M059J (cell line): ENCODE measurements around the gene PDS5B. TPM values are rescaled to one million over a fixed set of nuclear protein-coding genes. Genes with fewer than 3 reads are reported as not detected.
"Not testable (repeated sequence)": the region's sequence is repeated elsewhere in the genome, so short reads cannot be mapped to it uniquely, and the experiment has no call there.

ENCODE experiments used
- DNase-seq: peaks from one replicate; pipeline ENCODE4 v3.0.0-alpha.2; 2012; ENCODE audit warnings: low read depth
- total RNA-seq: library from RNA; depleted of rRNA; stranded (reverse); fragments of >200 nt; shearing (Covaris generic); gene quantifications from 2 replicates; pipeline ENCODE4 v1.2.3, GENCODE V29; 2014

PDS5B gene
- total RNA-seq, 1 experiment from 2014 or later = 22.7 TPM

DNA sequence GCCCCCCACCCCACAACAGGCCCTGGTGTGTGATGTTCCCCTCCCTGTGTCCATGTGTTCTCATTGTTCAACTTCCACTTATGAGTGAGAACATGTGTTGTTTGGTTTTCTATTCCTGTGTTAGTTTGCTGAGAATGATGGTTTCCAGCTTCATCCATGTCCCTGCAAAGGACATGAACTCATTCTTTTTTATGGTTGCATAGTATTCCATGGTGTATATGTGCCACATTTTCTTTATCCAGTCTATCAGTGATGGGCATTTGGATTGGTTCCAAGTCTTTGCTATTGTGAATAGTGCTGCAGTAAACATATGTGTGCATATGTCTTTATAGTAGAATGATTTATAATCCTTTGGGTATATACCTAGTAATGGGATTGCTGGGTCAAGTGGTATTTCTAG is 142.8 kb downstream of the PDS5B start:
- DNase-seq = not testable (repeated sequence)

- DNase-seq = no peak
Observed at GRCh38 chr13:32731074-32731473, 144.8 kb downstream of the PDS5B start.

DNA sequence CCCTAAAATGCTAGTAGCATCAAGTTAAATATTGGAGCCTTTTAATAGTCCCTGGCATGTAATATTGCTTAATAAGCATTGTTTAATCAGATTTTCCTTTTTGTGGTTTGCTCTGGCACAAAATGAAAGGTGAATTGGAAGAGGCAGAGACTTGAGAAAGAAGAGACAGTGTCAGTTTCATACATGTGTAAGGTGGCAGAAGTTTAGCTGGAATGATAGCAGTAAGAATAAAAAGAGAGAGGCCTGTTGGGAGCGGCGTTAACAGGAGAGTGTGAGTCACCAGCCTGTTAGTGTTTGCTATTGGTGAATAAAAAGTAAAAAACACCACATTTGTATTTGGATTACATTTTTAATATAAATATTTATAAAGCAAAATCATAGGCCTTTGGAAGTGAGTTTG is 145.3 kb downstream of the PDS5B start:
- DNase-seq = peak; percentile 9

DNA sequence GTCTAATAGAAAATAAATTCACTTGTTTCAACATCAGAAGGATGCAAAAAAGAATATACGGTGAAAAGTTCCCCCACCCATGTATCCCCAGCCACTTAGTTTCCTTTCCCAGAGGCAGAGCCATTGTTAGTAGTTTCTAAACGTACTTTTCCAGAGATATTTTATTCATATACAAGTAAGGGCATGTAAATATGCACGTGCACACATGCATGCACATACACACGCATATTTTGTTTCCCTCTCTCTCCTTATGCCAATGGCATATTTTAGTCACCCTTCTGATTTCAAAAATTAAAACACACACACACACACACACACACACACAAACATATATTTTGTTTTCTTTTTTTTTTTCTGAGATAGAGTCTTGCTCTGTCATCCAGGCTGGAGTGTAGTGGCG is 147.4 kb downstream of the PDS5B start:
- no peak for DNase-seq

DNA sequence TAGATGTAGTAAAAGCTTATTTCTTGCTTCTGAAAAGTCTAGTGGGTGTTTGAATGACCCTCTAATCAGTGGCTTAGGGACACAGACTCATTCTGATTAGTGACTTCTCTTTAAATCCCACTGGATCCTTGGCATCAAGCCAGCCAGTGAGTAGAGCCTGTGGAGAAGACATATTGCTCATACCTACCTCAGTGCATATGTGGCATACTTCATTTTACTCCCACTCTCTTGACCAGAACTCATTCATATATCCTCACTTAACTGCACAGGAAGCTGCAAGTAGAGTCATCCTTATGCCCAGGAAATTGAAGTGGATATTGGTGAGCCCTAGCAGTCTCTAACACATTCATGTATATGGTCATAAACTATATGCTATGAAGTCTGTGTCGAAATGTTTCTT is 148.3 kb downstream of the PDS5B start:
- DNase-seq = peak; percentile 58

DNA sequence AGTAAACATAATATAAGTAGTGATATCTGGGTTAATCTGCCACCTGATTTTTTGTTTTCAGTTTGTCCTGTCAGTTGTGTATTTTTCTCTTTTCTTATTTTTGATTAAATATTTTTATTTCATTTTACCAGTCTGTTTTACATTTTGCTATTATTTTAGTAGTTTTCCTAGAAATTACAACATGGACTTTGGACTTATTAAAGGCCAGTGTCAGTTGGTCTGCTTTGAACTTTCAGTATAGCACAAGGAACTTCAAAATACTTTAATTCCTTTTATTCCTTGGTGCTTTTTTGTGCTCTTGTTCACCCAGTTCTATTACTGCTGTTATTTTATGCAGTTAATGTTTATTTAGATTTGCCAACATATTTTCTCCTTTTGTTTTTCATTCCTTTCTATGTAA is 149.6 kb downstream of the PDS5B start:
- no peak for DNase-seq

DNA sequence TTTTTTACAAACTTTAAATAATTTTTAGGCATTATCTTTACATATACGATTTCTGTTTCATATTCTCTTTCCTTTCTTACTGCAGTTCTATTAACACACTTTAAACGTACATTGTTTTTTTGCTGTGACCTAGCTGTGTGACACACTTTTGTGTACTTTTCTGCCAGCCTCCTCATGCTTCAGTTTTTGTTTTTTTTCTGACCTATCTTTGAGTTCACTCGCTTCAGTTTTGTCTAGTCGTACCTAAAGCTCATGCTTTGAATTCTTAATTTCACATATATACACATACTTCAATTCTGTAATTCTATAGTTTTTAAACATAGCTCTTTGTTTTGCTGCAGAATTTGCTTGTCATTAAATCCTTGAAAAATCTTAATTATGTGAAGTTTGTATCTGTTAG is 150.4 kb downstream of the PDS5B start:
- DNase-seq = no peak

DNA sequence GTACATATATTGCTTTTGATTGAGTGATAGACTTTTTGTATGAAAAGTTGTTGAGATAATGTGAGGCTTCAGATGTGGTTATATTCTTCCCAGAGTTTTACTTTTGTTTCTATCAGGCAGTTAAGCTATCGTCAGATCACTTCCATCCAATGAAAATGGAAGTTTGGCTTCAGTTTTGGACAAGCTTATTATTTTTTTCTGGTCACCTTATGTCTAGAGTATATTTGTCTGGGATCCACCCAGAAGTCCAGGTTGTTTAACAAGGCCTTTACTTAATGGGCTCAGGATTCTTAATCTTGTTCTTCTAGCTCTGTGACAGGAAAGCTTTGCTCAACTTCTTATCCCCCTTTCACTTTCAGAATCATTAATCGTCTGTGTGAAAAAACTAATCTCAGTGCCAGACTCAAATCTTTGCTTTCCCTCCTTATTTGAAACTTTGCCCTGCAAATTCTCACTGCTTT is 150.9 kb downstream of the PDS5B start:
- DNase-seq = no peak

DNA sequence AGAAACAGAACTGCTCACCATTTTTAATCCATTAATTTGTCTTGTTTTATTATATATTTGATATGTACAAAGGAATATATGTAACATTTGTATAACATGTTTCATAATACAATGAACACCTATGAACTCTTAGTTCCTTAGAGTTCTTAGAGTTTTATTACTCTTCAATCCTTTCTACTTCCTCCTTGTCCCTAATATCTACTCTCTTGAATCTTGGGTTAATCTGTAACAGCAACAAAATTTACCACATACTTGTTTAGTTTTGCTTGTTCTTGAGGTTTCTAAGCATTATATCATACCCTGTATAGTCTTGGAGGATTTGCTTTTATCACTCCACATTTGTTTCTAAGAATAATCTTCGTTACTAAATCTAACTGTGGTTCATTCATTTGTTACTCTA is 151.4 kb downstream of the PDS5B start:
- DNase-seq = no peak

DNA sequence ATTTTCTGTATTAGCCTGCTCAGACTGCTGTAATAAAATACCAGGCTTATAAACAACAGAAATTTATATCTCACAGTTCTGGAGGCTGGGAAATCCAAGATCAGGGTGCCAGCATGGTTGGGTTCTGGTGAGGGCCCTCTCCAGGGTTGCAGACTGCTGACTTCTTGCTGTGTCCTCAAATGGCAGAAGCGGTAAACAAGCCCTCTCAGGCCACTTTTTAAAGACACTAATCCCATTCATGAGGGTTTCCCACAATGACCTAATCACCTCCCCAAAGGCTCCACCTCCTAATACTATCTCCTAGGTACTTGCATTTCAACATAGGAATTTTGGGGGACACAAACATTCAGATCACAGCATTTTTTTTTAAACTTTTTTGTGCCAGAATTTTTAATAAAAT is 159.3 kb downstream of the PDS5B start:
- DNase-seq = no peak

DNA sequence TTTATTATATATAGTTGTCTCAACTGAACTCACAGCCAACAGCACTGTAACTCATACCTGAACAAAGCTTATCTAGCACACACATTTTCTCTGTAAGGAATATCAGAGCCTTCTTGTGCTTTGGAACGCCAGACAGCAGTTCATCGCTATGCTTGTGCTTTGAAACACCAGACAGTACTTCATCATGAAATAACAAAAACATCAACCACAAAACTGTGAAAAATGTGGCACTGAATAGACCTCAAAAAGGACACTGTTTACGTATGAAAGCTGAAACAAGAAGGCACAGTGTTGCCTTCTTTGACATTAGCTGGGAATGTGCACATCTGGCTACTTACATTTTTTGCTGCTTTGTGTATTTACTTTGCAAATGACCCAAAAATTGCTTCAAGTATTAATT is 160.2 kb downstream of the PDS5B start:
- no peak for DNase-seq

DNA sequence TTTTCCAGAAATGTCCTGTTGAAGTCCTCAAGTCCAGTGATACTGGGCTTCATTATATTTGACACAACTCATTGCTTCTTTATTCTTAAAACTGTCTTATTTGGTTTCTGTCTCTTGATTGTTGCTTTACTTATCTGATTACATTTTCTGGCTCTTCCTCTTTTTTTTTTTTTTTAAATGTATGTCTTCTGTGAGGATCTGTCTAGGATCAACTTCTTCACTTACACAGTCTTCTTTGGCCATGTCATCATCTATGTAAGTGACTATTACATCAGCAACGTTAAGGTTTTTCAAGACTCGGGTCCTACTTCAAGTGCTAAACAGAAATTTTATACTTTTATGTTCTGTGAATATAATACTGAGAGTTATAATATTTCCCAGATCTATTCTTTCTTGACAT is 162.1 kb downstream of the PDS5B start:
- no peak for DNase-seq

GRCh38 chr13:32751340-32751739 is 165.1 kb downstream of the PDS5B start:
- no peak for DNase-seq

- no peak for DNase-seq
Observed at GRCh38 chr13:32752311-32752710, 166.1 kb downstream of the PDS5B start.

GRCh38 chr13:32752997-32753606 is 166.8 kb downstream of the PDS5B start:
- no peak for DNase-seq

GRCh38 chr13:32754179-32754578 is 167.9 kb downstream of the PDS5B start:
- no peak for DNase-seq

DNA sequence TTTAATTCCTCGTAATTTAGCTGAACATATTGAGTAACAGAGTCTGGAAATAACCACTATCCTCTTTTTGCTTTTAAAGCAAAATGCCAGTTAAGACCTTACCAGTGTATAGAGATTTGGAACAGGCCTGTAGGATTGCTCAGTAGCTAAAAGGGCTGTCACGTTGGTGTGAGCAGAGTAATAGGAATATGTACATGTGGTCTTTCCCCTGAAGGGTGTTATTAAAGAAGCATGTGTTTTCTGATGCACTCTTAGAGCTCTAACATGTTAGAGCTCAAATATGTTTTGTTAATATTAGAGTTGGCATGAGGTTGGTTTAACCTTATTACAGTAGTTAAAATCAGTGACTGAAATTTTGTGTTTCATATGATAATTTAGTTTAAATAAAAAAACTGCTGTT is 172.9 kb downstream of the PDS5B start:
- DNase-seq = no peak

GRCh38 chr13:32761472-32761871 is 175.2 kb downstream of the PDS5B start:
- no peak for DNase-seq

GRCh38 chr13:32779119-32779518 is 192.9 kb downstream of the PDS5B start:
- DNase-seq = no peak

DNA sequence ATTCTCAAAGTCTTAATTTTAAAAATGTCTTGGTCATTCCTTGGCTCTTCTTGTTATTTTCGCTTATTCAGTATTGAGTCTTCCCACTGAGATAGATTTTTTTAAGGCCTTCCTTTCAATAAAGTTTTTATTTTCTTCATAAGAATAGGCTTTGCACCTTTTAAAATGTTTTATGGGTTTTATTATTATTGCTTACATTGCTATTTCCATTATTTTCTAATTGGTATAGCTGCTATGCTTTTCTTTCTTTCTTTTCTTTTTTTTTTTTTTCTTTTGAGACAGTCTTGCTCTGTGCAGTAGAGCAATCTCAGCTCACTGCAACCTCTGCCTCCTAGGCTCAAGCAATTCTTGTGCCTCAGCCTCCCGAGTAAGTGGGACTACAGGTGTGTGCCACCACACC is 195.7 kb downstream of the PDS5B start:
- no peak for DNase-seq

GRCh38 chr13:32783067-32783466 is 196.8 kb downstream of the PDS5B start:
- peak; percentile 12 for DNase-seq

DNA sequence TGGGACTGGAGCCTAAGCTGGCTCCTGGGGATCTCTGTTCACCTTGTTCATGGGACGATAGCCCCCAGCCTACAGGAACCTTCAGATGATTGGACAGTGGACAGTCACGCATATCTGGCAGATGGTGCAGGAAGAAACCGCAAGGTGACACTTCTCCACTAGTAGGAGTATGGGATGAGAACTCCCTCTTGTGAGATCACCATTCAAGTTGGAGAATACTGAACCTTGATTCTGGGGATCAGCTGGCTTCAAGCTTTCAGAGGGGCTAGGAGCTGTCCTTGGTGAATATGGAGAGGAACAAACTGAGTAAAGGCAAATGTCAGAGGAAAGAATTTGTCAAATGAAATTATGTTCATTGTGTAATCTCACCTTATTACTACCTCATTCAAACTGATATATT is 204.5 kb downstream of the PDS5B start:
- peak; percentile 12 for DNase-seq

- no peak for DNase-seq
Observed at GRCh38 chr13:32791545-32792172, 205.4 kb downstream of the PDS5B start.

DNA sequence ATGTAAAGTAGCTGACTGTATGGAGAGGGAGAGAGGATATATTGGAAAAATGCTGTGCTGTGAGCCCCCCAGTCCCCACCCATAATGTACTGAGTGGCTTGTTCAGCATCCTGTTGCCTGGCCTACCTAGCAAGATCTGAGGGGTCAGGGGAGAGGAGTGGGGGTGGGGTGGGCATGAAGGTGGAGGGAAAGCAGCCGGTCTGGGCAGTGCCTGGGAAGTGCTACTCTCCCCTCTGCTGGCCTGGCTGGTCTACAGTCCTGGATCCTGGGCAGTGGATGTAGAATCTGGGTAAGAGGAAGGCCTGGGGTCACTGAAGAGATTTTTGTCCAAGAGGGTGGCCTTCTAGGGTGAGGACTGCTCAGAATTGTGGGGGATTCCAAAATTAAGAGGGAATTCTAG is 210.5 kb downstream of the PDS5B start:
- DNase-seq = no peak
